ENCODE data around the gene LACC1.

The LACC1 gene

DNA sequence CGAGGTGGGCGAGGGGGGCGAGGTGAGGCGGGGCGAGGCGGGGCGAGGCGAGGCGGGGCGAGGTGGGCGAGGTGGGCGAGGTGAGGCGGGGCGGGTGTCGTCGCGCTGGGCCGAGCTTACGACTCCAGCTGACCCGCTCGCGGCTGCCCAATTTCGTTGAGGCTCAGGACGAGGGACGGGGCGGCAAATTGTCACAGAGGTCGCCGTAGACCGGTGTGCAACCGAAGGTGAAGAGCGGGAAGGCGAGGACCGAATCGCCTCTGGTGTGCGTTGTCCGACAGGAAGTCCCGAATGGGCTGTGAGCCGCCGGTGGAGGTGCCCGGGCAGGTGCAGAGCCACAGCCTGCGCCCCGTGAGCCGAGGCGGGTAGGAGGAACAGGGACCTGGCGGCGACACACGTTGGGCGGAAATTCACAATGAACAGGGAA is at the start of gene LACC1:
TSS of gene LACC1 (plus strand) at position 150 of the 427 bp plus-strand sequence. CDS start 1,082 bp downstream, outside the sequence.
- no peak for DNase-seq

DNA sequence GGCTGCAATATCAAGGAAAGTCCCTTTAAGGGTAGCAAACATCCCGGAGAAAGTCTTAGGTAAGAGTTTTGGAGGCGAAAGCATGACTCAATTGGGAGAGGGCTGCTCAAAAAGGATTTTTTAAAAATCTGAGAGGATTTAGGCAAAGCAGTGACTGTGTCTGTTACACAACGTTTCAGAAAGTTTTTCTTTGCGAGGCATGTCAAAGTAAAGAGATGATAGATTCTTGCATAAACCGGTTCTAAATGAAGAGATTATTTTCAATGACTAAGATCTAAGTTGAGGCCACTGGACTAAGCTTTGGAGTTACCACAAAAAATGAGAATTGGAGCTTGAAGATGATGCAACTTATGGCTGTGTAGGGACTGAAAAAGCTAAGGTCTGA is 49.2 kb upstream of the LACC1 start:
- DNase-seq = no peak

DNA sequence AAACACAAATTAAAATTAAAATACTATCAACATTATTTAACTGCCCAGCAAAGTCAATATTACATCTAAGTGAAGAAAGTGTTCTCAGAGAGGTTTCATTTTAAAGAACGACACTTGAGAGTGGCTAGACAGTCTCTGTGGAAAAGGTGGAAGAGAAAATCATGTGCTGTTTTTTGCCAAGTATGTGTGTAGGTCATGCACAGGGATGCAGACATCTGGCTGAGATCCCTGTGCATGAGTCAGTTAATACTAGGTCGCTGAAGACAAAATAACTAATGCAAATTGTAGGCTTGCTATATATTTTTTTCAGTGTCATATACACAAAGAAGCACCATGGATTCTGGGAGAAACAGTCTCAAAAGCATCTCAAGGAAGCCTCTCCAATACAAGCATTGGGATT is 48.6 kb upstream of the LACC1 start:
- DNase-seq = no peak

DNA sequence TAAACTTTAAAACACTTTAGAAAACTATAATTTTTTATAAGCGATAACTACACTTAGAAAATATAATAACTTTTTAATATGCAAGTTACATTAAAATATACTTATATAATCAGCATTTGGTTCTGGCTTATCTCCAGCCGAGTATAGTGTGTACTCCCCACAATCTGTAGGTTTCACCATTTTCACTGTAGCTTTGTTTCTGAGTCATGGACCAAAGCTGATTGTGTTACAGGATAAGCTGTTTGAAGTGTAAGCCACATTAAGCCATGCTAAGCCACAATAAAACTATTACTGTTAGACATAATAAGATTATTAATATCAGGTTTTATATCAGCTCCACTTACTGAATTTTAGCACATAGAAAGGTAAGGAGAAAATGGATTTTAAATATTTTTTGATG is 44.0 kb upstream of the LACC1 start:
- no peak for DNase-seq

DNA sequence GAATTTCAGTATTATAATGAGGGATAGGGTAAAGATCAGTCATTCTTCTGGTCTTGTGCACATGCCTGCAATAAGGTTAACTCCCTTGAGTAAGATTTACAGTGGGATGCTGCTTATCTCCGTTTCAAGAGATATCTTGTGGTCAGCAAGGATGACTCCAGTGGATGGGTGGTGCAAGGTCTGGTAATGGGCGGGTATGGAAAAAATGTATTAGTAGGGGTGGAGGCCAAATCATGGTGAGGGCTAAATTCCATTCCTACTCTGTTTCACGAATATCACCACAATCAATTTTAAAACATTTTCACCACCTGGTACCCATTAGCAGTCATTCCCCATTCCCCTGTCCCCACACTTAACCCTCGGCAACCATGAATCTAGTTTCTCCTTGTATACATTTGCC is 40.8 kb upstream of the LACC1 start:
- DNase-seq = no peak

DNA sequence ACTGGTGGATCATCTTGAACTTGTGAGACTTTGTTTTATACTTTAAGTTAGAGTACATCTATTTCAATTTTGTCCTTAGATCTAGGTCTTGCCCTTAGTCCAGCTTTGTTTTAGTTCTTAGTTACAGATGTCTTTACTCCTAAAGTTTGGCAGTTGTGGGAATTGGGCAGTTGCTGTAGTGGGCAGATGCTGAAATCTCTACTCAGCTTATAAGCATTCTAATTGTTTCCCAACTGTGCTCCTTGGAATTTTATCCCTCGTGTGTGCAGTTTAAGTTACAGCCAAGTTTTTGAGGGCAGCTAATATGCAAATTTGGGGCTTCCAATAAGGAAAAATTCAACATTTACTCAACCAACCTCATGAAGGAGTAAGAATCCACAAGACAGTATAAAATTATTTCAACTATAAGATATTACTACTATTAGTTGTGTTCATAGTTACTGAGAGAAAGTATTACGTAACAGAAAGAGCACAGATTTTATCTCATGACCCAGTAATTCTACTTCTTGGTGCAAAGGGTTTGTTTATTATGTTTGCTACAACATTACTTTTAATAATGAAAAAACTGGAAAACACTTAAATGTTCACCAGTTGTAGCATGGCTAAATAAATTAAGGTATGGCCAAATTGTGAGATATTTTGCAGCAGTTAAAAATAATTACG is 33.1 kb upstream of the LACC1 start:
- DNase-seq = no peak

DNA sequence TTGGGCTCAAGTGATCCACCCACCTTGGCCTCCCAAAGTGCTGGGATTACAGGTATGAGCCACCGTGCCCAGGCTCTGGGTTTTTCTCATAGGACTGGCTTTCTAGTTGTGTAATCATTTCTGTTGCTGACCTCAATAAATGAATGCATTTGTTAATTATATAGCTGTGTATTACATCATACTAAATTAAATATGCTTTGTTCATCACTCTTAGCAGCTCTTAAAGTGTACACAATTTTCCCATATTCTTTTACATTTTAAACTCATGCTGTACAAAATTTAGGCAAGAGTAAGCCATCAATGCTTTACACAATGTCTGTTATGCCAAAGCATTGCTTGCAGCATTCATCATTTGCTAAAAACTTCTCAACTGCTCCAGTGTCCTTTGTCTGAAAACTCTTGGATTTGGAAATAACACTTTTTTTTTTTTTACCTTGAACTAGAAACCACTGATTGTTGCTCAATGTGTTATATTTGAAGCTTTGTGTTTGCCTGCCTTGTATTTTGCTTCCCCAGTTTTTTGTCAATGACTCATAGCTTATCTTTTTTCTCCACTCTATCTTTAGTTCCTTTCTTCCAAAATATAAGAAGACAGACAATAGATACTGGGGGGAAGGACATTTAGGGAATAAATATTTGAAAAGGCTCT is 31.6 kb upstream of the LACC1 start:
- DNase-seq = no peak

DNA sequence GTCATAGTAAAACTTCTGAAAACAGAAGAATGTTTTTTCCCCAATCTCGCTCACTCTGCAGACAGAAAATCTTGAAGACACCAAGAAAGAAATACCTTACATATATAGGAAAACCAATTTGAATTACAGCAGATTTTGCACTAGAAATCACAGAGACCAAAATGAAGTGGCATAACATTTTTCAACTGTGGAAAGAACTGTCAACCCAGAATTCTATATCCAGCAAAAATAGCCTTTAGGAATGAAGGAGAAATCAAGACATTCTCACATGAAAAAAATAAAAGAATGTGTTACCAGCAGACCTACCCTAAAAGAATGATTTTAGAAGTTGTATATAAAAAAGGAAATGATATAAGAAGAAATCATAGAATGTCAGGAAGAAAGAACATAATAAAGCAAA is 28.8 kb upstream of the LACC1 start:
- DNase-seq = no peak

DNA sequence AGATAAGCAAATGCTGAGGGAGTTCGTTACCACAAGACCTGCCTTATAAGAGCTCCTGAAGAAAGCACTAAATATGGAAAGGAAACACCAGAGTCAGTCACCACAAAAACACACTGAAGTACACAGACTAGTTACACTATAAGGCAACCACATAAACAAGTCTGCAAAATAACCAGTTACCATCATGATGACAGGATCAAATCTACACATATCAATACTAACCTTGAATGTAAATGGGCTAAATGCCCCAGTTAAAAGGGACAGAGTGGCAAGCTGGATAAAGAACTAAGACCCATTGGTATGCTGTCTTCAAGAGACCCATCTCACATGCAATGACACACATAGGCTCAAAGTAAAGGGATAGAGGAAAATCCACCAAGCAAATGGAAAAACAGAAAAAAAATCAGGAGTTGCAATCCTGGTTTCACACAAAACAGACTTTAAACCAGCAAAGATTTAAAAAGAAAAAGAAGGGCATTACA is 26.7 kb upstream of the LACC1 start:
- no peak for DNase-seq

DNA sequence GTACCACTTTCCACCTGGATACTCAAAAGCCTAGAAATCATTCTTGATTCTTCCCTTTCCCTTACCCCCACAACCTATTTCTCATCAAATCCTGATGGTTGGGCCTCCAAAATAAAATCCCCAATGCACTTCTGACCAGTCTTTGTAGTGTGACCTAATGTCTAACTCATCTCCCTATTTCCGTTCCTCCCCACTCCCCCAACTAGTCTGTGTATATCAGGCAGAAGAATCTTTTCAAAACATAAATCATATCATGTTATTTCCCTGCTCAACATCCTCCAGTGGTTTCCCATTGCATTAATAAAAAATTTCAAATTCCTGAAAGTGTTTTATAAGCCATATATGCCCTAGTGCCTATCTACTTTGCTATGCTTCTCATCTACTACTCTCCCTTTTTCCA is 17.8 kb upstream of the LACC1 start:
- DNase-seq = no peak

DNA sequence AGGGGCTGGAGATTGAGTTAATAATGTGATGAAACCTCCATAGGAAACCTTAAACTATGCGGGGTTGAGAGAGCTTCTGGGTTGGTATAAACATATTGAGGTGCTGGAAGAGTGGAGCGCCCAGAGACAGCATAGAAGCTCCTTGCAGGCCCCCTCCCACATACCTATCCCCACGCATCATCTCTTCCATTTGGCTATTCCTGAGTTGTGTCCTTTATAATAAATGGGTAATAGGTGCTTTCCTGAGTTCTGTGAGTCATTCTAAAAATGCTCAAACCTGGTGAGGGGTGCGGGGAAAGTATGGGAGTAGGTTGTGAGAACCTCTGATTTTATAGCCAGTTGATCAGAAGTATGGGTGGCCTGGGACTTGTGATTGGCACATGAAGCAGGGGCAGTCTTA is 14.8 kb upstream of the LACC1 start:
- no peak for DNase-seq

DNA sequence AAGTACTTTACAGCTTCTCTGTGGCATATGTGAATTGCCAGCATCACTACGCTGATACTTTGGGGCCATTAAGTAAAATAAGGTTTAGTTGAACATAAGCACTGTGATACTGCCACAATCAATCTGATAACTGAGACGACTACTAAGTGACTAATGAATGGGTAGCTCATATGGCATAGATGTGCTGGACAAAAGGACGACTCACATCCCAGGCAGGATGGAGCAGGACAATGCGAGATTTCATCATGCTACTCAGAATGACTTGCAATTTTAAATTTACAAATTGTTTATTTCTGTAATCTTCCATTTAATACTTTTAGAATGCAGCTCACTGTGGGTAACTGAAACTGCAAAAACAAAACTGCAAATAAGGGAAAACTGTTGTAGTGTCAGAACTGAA is 13.8 kb upstream of the LACC1 start:
- no peak for DNase-seq

DNA sequence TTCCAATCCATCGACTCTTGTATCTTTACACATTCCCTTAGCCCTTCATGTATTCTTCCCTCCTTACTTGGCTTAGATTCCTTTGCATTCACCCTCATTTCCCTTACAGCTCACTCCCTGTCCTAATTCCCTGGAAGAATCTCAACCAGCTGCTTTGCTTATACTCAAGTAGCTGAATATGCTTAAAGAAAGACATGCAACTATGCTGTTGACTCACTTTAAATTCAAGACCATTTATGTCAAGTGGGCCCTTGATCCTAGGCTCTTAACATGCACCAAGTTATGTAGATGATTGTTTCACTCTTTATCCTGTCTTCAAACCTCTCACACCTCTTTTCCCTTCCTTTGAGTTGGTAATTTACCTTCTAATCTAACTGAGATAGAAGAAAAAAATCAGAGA is 7.5 kb upstream of the LACC1 start:
- no peak for DNase-seq

DNA sequence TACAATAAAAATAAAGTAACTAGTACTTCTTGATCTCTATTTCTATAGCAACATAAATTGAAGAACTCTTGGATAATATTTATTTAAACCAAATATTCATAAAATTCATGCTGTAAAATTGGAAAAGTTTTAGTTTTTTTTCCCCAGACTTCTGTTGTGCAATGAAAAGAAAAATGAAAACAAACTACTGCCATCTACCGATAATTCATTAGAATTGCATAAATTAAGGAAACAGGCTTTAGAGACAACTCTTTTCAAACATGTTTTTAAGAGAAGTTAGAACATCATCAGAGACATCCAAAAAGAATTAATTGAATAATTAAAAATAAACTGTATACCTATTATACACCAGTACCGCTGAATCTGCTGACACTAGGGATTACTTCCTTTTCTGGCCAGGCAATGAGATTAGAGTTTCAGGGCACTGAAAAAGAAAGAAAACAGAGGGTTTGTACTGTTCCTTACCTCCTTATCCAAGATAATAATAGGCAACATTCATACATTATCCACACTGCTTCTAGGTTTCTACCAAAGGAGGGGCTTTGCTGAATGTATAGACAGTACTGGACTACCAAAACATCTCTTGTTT is 5.1 kb upstream of the LACC1 start:
- no peak for DNase-seq

DNA sequence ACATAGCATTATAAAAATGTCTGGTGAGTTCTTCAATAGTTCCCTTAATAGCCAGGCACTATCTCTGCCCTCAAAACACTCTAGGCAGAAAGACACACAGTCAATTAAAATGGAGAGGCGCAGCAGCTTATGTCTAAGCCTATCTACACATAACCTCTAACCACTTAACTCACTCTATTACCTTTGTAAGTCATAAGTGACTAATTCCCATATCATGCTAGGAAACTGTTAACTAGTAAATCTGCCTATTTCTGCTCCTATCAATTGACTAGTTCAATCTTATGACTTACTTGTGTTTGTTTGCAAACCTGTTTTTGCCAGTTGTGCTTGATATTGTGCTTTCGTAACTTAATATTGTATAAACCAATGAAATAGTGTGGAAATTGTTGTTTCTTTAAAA is 3.3 kb upstream of the LACC1 start:
- DNase-seq = no peak

DNA sequence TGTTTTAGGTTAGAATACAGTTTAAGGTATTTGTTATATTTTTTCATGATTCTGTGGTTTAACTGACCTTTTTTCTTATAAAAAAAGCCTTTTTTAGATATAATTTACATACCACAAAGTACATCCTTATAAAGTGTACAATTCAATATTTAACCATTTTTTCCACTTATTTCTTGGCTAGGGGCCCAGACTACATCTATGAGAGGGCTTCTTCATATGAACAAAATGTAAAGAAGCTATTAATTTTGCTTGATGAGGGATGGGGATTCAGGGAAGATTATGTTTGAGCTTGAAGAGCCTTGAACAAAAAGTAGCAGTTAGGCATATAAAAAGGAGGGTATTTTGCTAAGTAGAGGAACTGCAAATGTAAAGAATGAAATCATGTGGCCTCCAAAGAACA is 2.4 kb upstream of the LACC1 start:
- no peak for DNase-seq

DNA sequence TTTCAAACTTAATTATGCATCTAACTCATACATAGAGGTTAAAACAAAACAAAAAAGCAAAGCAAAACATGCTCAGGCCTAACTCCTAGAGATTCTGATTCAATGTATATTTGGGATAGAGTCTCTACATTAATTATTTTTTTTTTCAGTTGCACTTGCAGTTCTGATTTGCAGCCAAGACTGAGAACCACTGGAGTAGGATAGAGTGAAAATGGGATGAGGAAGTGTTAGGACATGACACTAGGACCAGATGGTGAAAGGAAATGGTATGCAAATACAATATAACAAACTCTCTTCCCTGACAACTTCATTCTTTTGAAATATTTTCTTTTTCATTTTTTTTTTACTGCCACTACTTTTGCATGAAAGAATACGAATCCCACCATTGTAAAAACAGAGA is 1.9 kb upstream of the LACC1 start:
- no peak for DNase-seq

DNA sequence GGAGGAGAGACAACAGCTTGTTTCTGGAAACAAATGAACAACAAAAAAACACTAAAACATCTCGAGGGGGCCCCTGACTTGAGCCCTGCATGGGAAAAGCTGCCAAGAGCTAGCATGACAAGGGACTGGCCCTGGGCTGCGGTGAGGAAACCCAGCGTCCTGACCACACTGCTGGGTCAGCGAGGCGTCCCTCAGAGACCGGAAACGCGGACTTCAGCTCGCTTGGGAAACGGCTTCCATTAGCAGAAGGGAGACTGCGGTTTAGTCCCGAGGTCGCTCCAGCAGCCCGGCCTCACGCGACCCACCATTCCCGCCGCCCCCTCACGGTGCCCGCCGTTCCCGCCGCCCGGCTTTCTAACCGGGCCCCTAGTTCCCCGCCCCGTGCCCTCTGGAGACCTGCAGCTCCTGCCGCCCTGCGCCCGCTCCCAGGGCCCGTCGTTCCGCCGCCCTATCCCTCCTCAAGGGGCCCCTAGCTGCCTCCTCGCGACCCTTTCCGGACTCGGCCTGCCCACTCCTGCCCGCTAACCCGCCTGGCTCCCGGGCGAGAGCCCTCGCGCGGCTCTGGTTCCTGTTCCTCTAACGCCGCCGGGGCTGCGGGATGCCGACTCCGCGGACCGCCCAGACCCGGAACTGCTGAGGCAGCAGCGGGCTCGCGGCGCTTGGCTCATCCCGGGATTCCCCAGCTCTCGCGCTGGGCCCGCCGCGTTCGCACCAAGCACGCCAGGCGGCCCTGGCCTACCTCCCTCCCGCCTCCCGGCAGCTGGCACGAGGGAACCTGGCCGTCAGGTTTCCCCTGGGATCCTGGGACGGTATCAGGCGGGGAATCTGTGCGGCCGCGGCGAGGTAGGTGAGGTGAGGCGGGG is 581 bp upstream of the LACC1 start, which contains the start of gene CCDC122:
TSS of gene CCDC122 (minus strand) at position 849 of the 863 bp plus-strand sequence. CDS start 10,364 bp downstream, outside the sequence.
- DNase-seq = no peak

DNA sequence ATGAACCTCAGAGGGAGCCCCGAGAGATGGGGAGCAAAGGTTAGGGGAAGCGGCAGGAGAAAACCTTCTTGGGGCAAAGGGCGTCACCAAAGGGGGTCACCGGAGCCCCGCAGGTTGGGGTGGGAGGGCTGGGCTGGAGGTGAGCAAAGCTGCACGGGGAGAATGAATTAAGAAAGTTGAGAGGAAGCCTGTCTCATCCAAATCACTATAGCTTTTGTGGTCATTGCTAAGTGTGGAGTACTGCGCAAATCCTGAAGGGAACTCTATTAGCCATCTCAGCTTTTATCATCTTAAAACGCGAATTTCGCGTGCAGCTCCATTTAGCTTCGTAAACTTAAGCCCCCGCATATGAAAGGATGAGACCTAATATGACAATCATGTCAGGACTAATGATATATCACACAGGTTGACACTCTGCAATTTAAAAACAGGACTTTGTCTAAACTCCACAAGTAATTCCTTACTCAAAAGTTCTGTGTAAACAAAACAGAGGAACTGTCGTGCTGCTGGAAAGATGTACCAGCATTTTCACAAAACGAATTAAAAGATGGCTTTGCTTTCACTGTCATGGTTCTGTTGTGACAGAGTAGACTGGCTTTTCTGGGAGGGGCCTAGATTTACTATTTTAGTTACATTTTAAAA is 631 bp downstream of the LACC1 start:
- no peak for DNase-seq

DNA sequence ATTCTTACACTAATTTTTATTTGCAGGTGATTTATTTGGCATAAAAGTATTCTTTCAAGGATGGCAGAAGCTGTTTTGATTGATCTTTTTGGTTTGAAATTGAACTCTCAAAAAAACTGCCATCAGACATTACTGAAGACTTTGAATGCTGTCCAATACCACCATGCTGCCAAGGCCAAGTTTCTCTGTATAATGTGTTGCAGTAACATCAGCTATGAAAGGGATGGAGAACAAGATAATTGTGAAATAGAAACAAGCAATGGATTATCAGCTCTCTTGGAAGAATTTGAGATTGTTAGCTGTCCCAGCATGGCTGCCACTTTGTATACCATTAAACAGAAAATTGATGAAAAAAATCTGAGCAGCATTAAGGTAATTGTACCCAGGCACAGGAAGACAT is 1.2 kb downstream of the LACC1 start:
- DNase-seq = no peak

DNA sequence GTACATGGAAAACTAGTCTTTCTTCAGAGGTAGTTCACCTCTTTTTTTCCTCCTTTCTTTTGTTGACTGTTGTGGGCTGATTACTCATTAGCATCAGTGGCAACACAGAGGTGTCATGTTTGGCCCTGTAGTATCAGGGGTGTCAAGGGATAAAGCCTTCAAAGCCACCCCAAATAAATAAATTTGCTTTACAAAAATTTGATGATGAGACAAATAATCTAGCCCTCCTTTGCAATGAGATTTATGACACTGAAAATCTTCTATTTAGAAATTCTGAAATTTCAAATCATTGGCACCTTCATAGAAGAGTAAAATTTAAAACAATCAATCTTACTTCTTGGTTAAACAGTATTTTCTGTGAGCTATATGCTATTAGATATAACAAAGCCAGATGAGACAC is 1.9 kb downstream of the LACC1 start:
- DNase-seq = no peak

DNA sequence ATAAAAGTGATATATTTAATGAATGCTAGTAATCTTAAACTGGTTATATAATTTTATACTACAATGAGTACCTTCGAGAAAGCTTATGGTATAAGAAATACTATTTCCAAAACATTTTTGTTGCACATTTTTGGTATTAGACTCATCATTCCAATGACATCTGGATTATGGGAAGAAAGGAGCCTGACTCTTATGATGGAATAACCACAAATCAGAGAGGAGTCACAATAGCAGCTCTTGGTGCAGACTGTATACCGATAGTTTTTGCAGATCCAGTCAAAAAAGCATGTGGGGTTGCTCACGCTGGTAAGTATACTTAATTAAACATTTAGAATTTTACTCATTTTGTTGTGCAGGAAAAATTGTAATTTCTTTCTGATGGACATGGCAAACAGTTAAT is 3.9 kb downstream of the LACC1 start:
- no peak for DNase-seq

DNA sequence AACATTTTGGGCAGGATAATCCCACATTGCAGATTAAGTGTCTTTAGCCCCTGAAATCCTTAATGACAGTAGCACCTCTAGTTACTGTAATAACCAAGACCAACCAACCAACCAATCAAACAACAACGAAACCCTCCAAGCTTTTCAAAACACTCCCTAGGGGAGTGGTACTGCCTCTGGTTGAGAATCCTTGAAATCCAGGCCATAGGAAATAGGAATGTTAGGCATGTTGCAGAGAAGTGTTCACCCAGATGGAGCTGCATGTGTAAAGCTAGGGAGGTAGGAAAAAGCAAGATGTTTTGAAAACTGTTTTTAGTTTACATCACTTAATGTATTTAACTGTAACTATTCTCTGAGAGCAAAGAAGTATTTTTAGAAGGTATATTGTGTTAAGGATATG is 4.5 kb downstream of the LACC1 start:
- DNase-seq = no peak
